HCT116 (cell line): ENCODE measurements around the gene ESRRB. TPM values are rescaled to one million over a fixed set of nuclear protein-coding genes. Genes with fewer than 3 reads are reported as not detected.

Experiments
- ATAC-seq: fragments of 200-7000 bp; cut with Tn5 transposase; 2 replicates; pipeline ENCODE4 v1.9.1; 2020; ENCODE audit warnings: mild to moderate bottlenecking, moderate library complexity
- BruUV-seq: library from RNA; stranded (reverse); fragments of 400-500 nt; replicated peaks from 2 replicates; lab custom pipeline; 2021; lab: Mats Ljungman, UMichigan
- CTCF ChIA-PET: fragments of 300-600 bp; sonication (Branson Sonifier 250); formaldehyde crosslinking; loops from one replicate; lab custom pipeline; 2021; ENCODE audit warnings: antibody characterized with exemption; lab: Charles Lee
- POLR2A ChIA-PET: fragments of 300-600, 350-600 bp; sonication (Branson Sonifier 250); formaldehyde crosslinking; loops from one replicate; lab custom pipeline; 2021; ENCODE audit warnings: antibody characterized with exemption; lab: Charles Lee
- RAD21 ChIA-PET, 2 experiments: fragments of 300-600 bp; sonication (Branson Sonifier 250); formaldehyde crosslinking; loops; one replicate each; lab custom pipeline; 2023; ENCODE audit warnings: low total read pairs in 2 of 2; ENCODE audit not compliant: uncharacterized antibody in 2 of 2, unreplicated experiment in 2 of 2, low non-redundant PET in 1 of 2; lab: Charles Lee
- DNase-seq: peaks from one replicate; pipeline ENCODE4 v3.0.0-alpha.2; 2010; ENCODE audit warnings: low read depth, low spot score
- H2AFZ ChIP-seq: fragments of 200-600 bp; shearing (Covaris generic), sonication (generic); 2 replicates; pipeline ENCODE4 v1.6.1; 2017; ENCODE audit warnings: low read depth, mixed run types, mixed read lengths, antibody characterized with exemption, low read length; ENCODE audit not compliant: poor library complexity, severe bottlenecking
- H3K27ac ChIP-seq: 2 replicates; pipeline ENCODE4 v1.5.1; 2012; ENCODE audit warnings: low read depth, low read length
- H3K27me3 ChIP-seq: fragments of 200-600 bp; sonication (generic); 2 replicates; pipeline ENCODE4 v1.6.1; 2016; ENCODE audit warnings: mixed run types, low read length, mixed read lengths; ENCODE audit not compliant: insufficient read depth
- H3K36me3 ChIP-seq, 2 experiments: fragments of 200-500 bp in 1 of 2; fragments of 200-600 bp in 1 of 2; sonication (Bioruptor generic) in 1 of 2; sonication (generic) in 1 of 2; 2 replicates each; pipeline versions ENCODE4 v1.5.1 to v1.6.1; 2014 to 2016; ENCODE audit warnings: low read length in 2 of 2, inconsistent platforms in 1 of 2, mixed read lengths in 1 of 2, mixed run types in 1 of 2; ENCODE audit not compliant: insufficient read depth in 2 of 2, control insufficient read depth in 1 of 2
- H3K4me1 ChIP-seq, 2 experiments: fragments of 200-600 bp in 1 of 2; sonication (generic) in 1 of 2; 2 replicates each; pipeline versions ENCODE4 v1.5.1 to v1.6.1; 2012 to 2017; ENCODE audit warnings: low read length in 2 of 2, inconsistent platforms in 1 of 2, mild to moderate bottlenecking in 1 of 2, mixed read lengths in 1 of 2, mixed run types in 1 of 2, moderate library complexity in 1 of 2; ENCODE audit not compliant: insufficient read depth in 2 of 2, control insufficient read depth in 1 of 2
- H3K4me2 ChIP-seq: fragments of 200-600 bp; sonication (generic); 2 replicates; pipeline ENCODE4 v1.6.1; 2017; ENCODE audit warnings: mixed run types, low read length, mixed read lengths
- H3K4me3 ChIP-seq, 2 experiments: fragments of 200-600 bp in 1 of 2; sonication (generic) in 1 of 2; replicated peaks in 1 of 2; 2 replicates each; pipeline ENCODE4 v1.5.1; 2011 to 2016; ENCODE audit warnings: low read length in 2 of 2, control low read depth in 1 of 2, low read depth in 1 of 2, mild to moderate bottlenecking in 1 of 2, mixed read lengths in 1 of 2, mixed run types in 1 of 2
- H3K79me2 ChIP-seq: fragments of 200-600 bp; sonication (generic); 2 replicates; pipeline ENCODE4 v1.6.1; 2017; ENCODE audit warnings: mild to moderate bottlenecking, mixed run types, low read length, moderate library complexity, mixed read lengths; ENCODE audit not compliant: insufficient read depth
- H3K9ac ChIP-seq: fragments of 200-600 bp; sonication (generic); 2 replicates; pipeline ENCODE4 v1.6.1; 2016; ENCODE audit warnings: low read length, mixed read lengths
- H3K9me2 ChIP-seq: fragments of 200-600 bp; sonication (generic), shearing (Covaris generic); 2 replicates; pipeline ENCODE4 v1.6.1; 2017; ENCODE audit warnings: mixed run types, mild to moderate bottlenecking, moderate library complexity; ENCODE audit not compliant: insufficient read depth
- H3K9me3 ChIP-seq, 2 experiments: fragments of 200-500 bp in 1 of 2; fragments of 200-600 bp in 1 of 2; sonication (Bioruptor generic) in 1 of 2; sonication (generic) in 1 of 2; 2 replicates each; pipeline ENCODE4 v1.6.1; 2014 to 2017; ENCODE audit warnings: low read length in 2 of 2, mixed read lengths in 2 of 2, inconsistent platforms in 1 of 2, low read depth in 1 of 2, mild to moderate bottlenecking in 1 of 2, mixed run types in 1 of 2, moderate library complexity in 1 of 2; ENCODE audit not compliant: control insufficient read depth in 1 of 2, insufficient read depth in 1 of 2
- H4K20me1 ChIP-seq: fragments of 200-600 bp; sonication (generic), shearing (Covaris generic); 2 replicates; pipeline ENCODE4 v1.6.1; 2017; ENCODE audit warnings: mixed run types, mild to moderate bottlenecking, moderate library complexity; ENCODE audit not compliant: insufficient read depth
- CEBPB ChIP-seq: IDR thresholded peaks from 2 replicates; pipeline ENCODE4 v1.6.1; 2012; ENCODE audit warnings: low read depth
- EGR1 ChIP-seq: IDR thresholded peaks from 2 replicates; pipeline ENCODE4 v1.6.1; 2012; ENCODE audit warnings: low read depth
- FOSL1 ChIP-seq: IDR thresholded peaks from 2 replicates; pipeline ENCODE4 v1.6.1; 2012; ENCODE audit warnings: low read depth
- JUND ChIP-seq: IDR thresholded peaks from 2 replicates; pipeline ENCODE4 v1.6.1; 2012
- POLR2A ChIP-seq: IDR thresholded peaks from 2 replicates; pipeline ENCODE4 v1.7.0; 2011; ENCODE audit warnings: borderline replicate concordance; ENCODE audit not compliant: insufficient read depth, insufficient read length; ENCODE audit errors: extremely low read depth
- POLR2AphosphoS5 ChIP-seq: IDR thresholded peaks from 2 replicates; pipeline ENCODE4 v1.6.1; 2011; ENCODE audit warnings: mild to moderate bottlenecking, low read depth, low read length, moderate library complexity
- RAD21 ChIP-seq: IDR thresholded peaks from 2 replicates; pipeline ENCODE4 v1.6.1; 2012; ENCODE audit warnings: low read depth, mild to moderate bottlenecking
- YY1 ChIP-seq: IDR thresholded peaks from 2 replicates; pipeline ENCODE4 v1.6.1; 2011; ENCODE audit warnings: low read length, low read depth, moderate library complexity, mild to moderate bottlenecking; ENCODE audit not compliant: insufficient replicate concordance; ENCODE audit errors: extremely low read depth
- ZNF274 ChIP-seq: fragments of 200-500 bp; sonication (Bioruptor generic); IDR thresholded peaks from 2 replicates; pipeline ENCODE4 v1.6.1; 2014; ENCODE audit warnings: mild to moderate bottlenecking, low read depth, low read length, inconsistent platforms
- intact Hi-C: fragments of 100-400 bp; cut with micrococcal nuclease; formaldehyde crosslinking; loops from 2 replicates; pipeline ENCODE4 v1.10.0; 2022
- total RNA-seq: library from RNA; stranded (reverse); gene quantifications from one replicate; pipeline ENCODE4 v1.2.1, GENCODE V29; 2021; ENCODE audit not compliant: unreplicated experiment
- TF ChIP-seq, protein P1 (sequence below), 3 experiments: fragments of 200-600 bp in 1 of 3; sonication (generic) in 1 of 3; IDR thresholded peaks in 2 of 3; conservative IDR thresholded peaks in 1 of 3; 2 replicates each; pipeline ENCODE4 v1.5.1; 2012 to 2017; ENCODE audit warnings: low read depth in 2 of 3, low read length in 2 of 3, antibody characterized with exemption in 1 of 3, borderline replicate concordance in 1 of 3, control low read depth in 1 of 3, mild to moderate bottlenecking in 1 of 3, mixed read lengths in 1 of 3, mixed run types in 1 of 3, moderate library complexity in 1 of 3; ENCODE audit not compliant: insufficient read depth in 1 of 3
- TF ChIP-seq, protein P2 (sequence below): IDR thresholded peaks from 2 replicates; pipeline ENCODE4 v1.6.1; 2012
- TF ChIP-seq, protein P3 (sequence below): IDR thresholded peaks from 2 replicates; pipeline ENCODE4 v1.6.1; 2011; ENCODE audit warnings: mild to moderate bottlenecking, low read length, moderate library complexity; ENCODE audit not compliant: insufficient replicate concordance; ENCODE audit errors: extremely low read depth
- TF ChIP-seq, protein P4 (sequence below): IDR thresholded peaks from 2 replicates; pipeline ENCODE4 v1.6.1; 2012

Gene ESRRB
- total RNA-seq, 1 experiment from 2014 or later, result 1.9 TPM

DNA sequence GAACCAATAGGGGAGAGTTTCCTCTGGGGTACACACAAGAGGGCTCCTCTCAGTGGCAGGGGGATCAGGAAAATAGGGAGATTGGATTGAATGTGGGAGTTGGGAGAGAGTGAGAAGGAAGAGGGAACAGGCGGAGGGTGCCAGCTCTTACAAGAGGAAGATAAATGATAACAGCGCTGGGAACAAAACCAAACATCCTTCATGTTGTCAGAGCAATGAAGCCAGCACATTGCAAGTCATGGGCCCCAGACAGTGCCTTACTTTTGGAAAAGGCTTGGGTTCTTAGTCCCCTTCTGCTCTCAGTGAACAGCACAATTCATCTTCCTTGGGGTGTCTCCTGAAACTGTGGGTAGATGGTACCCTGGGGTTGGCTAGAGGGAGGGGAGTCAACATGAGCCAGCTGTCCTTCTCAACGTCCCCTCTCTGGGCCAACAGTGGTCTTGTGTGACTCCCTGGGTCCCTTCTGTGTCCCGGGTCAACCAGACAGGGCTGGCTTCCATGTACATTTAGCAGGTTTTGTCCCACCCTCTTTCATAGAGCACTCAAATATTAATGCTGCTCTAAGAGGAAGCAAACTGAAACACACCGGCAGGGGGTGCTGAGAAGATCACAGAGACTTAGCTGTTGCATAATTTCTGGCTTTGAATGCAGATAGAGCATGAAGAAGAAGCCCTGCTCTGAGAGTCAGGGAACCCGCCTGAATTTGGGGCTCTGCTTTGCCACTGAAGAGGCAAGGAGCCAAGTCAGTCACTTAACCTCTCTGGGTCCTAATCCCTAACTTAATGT, 138.5 kb downstream of the ESRRB start:
- POLR2A ChIA-PET, result no interaction called here
- CTCF ChIA-PET, result interaction anchor here (1.3 kb wide), 2 partner anchors 18 to 132 kb away, joined by 3 read pairs; no protein-coding TSS in a partner anchor
- Histone ChIP-seq H3K4me2 (no peak overlapping the region), H3K27ac (no peak overlapping the region), H3K9me3 (no peaks in the 10 kb centered on the region), H3K36me3 (no peaks in the 10 kb centered on the region), H3K4me3 (no peak overlapping the region), H3K79me2 (no peaks in the 10 kb centered on the region), H3K27me3 (peaks cover 30% of the 10 kb centered on the region), H3K9me2 (no peaks in the 10 kb centered on the region), H3K9ac (no peak overlapping the region), H2AFZ (no peak overlapping the region), H3K4me1 (no peaks in the 10 kb centered on the region), H4K20me1 (no peaks in the 10 kb centered on the region)
- no TSS peak for BruUV-seq
- ATAC-seq, result peak; percentile 90
- no peak for TF ChIP-seq POLR2A
- TF ChIP-seq, protein P1, sequence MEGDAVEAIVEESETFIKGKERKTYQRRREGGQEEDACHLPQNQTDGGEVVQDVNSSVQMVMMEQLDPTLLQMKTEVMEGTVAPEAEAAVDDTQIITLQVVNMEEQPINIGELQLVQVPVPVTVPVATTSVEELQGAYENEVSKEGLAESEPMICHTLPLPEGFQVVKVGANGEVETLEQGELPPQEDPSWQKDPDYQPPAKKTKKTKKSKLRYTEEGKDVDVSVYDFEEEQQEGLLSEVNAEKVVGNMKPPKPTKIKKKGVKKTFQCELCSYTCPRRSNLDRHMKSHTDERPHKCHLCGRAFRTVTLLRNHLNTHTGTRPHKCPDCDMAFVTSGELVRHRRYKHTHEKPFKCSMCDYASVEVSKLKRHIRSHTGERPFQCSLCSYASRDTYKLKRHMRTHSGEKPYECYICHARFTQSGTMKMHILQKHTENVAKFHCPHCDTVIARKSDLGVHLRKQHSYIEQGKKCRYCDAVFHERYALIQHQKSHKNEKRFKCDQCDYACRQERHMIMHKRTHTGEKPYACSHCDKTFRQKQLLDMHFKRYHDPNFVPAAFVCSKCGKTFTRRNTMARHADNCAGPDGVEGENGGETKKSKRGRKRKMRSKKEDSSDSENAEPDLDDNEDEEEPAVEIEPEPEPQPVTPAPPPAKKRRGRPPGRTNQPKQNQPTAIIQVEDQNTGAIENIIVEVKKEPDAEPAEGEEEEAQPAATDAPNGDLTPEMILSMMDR (IDR thresholded peaks at IDR 0.05 in 2 of 3, conservative IDR thresholded peaks at IDR 0.05 in 1 of 3; ENCODE audit: borderline replicate concordance in 1 of 3, insufficient read depth in 1 of 3, low read depth in 2 of 3, low read length in 2 of 3), result peak; percentile 42 to 65 (median 61); a peak in 5 of 6 replicates
- TF ChIP-seq CEBPB, result peak; percentile 68
- TF ChIP-seq, protein P2, sequence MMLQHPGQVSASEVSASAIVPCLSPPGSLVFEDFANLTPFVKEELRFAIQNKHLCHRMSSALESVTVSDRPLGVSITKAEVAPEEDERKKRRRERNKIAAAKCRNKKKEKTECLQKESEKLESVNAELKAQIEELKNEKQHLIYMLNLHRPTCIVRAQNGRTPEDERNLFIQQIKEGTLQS, result no peak
- no peak for TF ChIP-seq JUND
- peak; percentile 52 for TF ChIP-seq RAD21
- intact Hi-C loops, result loop anchor here (2.0 kb wide), 1 partner anchor 130 kb away; no protein-coding TSS in a partner anchor
- RAD21 ChIA-PET, result no interaction called here
- DNase-seq, result peak; percentile 48

DNA sequence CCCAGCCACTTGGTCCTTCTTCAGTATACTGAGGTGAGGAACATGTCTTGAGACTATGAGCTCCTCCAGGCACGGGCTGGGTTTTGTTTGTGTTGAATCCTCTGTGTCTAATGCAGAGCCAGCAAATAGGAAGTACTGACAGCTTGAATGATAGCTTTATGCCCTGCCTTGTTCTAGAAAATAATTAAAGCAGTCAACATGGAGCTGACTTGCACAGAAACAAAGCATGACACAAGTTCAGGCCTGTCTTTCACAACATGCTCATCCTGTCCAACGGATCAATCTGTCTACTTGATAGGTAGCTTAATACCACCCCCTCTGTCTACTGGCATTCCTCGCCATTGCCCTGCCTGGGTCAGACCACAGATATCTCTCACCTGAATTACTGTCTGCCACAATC, 140.9 kb downstream of the ESRRB start:
- no TSS peak for BruUV-seq
- DNase-seq (no peak), ATAC-seq (no peak)
- TF ChIP-seq JUND (no peak), ZNF274 (no peak), POLR2A (no peak), POLR2AphosphoS5 (no peak), FOSL1 (no peak), EGR1 (no peak), RAD21 (no peak), YY1 (no peak)
- TF ChIP-seq, protein P3, sequence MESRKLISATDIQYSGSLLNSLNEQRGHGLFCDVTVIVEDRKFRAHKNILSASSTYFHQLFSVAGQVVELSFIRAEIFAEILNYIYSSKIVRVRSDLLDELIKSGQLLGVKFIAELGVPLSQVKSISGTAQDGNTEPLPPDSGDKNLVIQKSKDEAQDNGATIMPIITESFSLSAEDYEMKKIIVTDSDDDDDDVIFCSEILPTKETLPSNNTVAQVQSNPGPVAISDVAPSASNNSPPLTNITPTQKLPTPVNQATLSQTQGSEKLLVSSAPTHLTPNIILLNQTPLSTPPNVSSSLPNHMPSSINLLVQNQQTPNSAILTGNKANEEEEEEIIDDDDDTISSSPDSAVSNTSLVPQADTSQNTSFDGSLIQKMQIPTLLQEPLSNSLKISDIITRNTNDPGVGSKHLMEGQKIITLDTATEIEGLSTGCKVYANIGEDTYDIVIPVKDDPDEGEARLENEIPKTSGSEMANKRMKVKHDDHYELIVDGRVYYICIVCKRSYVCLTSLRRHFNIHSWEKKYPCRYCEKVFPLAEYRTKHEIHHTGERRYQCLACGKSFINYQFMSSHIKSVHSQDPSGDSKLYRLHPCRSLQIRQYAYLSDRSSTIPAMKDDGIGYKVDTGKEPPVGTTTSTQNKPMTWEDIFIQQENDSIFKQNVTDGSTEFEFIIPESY, result no peak
- TF ChIP-seq, protein P4, sequence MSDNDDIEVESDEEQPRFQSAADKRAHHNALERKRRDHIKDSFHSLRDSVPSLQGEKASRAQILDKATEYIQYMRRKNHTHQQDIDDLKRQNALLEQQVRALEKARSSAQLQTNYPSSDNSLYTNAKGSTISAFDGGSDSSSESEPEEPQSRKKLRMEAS, result no peak
- CTCF ChIA-PET, result no interaction called here
- POLR2A ChIA-PET, result no interaction called here
- H3K9me2 ChIP-seq, result no peaks in the 10 kb centered on the region
- H3K9ac ChIP-seq, result no peak overlapping the region
- H3K4me3 ChIP-seq, result no peak overlapping the region
- H3K4me2 ChIP-seq, result no peak overlapping the region
- peaks cover 14% of the 10 kb centered on the region for H3K27me3 ChIP-seq
- H3K4me1 ChIP-seq, result no peaks in the 10 kb centered on the region
- RAD21 ChIA-PET, result no interaction called here
- H3K27ac ChIP-seq, result no peak overlapping the region
- no peaks in the 10 kb centered on the region for H3K36me3 ChIP-seq
- H4K20me1 ChIP-seq, result no peaks in the 10 kb centered on the region
- intact Hi-C loops, result no loop called here
- no peak overlapping the region for H2AFZ ChIP-seq
- no peaks in the 10 kb centered on the region for H3K9me3 ChIP-seq
- no peaks in the 10 kb centered on the region for H3K79me2 ChIP-seq
